Upper lobe of left lung (tissue), 4 donors: ENCODE results near the gene TGFB2.

Source experiments
- CTCF ChIP-seq, 6 experiments: fragments of 450-650 bp in 4 of 6; fragments of 200-600 bp in 2 of 6; sonication (generic) in 2 of 6; IDR thresholded peaks; one replicate each; pipeline ENCODE4 v1.5.1; 2016 to 2019; ENCODE audit warnings: antibody characterized with exemption in 6 of 6
- EP300 ChIP-seq, 4 donors: sonication (generic); formaldehyde crosslinking; IDR thresholded peaks; one replicate each; pipeline ENCODE4 v1.5.1; 2017; ENCODE audit warnings: antibody characterized with exemption in 4 of 4, control low read depth in 2 of 4
- POLR2AphosphoS5 ChIP-seq, 2 donors: sonication (generic); formaldehyde crosslinking; IDR thresholded peaks; one replicate each; pipeline ENCODE4 v1.5.1; 2017; ENCODE audit warnings: antibody characterized with exemption in 2 of 2

GRCh38 chr1:218478336-218478735, 133.2 kb downstream of the TGFB2 start:
- no peak for TF ChIP-seq EP300 (IDR thresholded peaks at IDR 0.05)
- TF ChIP-seq CTCF (IDR thresholded peaks at IDR 0.05) = no peak
- no peak for TF ChIP-seq POLR2AphosphoS5 (IDR thresholded peaks at IDR 0.05)
